Transverse colon (tissue), 4 donors: Measurements from ENCODE around the gene IL17F. TPM values are rescaled to one million over a fixed set of nuclear protein-coding genes. Genes with fewer than 3 reads are reported as not detected.

Experiments
- DNase-seq: peaks from one replicate; pipeline ENCODE4 v3.0.0-alpha.2; 2019
- H3K27ac ChIP-seq, 4 donors: fragments of 200-600 bp; sonication (generic); 2 replicates each; pipeline ENCODE4 v1.5.1; 2016 to 2018; ENCODE audit warnings: inconsistent platforms in 4 of 4
- H3K27me3 ChIP-seq: fragments of 200-600 bp; sonication (generic); 2 replicates; pipeline ENCODE4 v1.5.1; 2017; ENCODE audit warnings: inconsistent platforms
- H3K36me3 ChIP-seq, 4 donors: fragments of 200-600 bp; sonication (generic); 2 replicates each; pipeline ENCODE4 v1.5.1; 2017 to 2019; ENCODE audit warnings: inconsistent platforms in 4 of 4
- H3K4me1 ChIP-seq, 4 donors: fragments of 200-600 bp; sonication (generic); 2 replicates each; pipeline ENCODE4 v1.5.1; 2017 to 2020; ENCODE audit warnings: inconsistent platforms in 4 of 4
- H3K4me3 ChIP-seq, 4 donors: fragments of 200-600 bp; sonication (generic); 1 replicate in 1 of 4; 2 replicates in 3 of 4; pipeline versions ENCODE4 v1.5.1 to v1.6.1; 2017 to 2019; ENCODE audit warnings: inconsistent platforms in 4 of 4
- H3K9me3 ChIP-seq, 2 donors: fragments of 200-600 bp; sonication (generic); 2 replicates each; pipeline ENCODE4 v1.5.1; 2017 to 2019; ENCODE audit warnings: inconsistent platforms in 2 of 2
- CTCF ChIP-seq, 5 experiments: fragments of 200-600 bp in 3 of 5; fragments of 450-650 bp in 2 of 5; sonication (generic) in 3 of 5; IDR thresholded peaks; 1 replicate in 2 of 5; 2 replicates in 3 of 5; pipeline ENCODE4 v1.5.1; 2016 to 2017; ENCODE audit warnings: antibody characterized with exemption in 5 of 5, inconsistent platforms in 3 of 5, mild to moderate bottlenecking in 2 of 5, moderate library complexity in 1 of 5
- EP300 ChIP-seq: sonication (generic); formaldehyde crosslinking; IDR thresholded peaks from one replicate; pipeline ENCODE4 v1.6.1; 2017; ENCODE audit warnings: antibody characterized with exemption, low read depth
- POLR2A ChIP-seq: fragments of 450-650 bp; IDR thresholded peaks from one replicate; pipeline ENCODE4 v1.6.1; 2016; ENCODE audit warnings: antibody characterized with exemption, mild to moderate bottlenecking, moderate library complexity
- POLR2AphosphoS5 ChIP-seq, 3 donors: sonication (generic); formaldehyde crosslinking; IDR thresholded peaks; one replicate each; pipeline ENCODE4 v1.6.1; 2016; ENCODE audit warnings: antibody characterized with exemption in 3 of 3
- WGBS, 2 donors: methylation state at CpG; one replicate each; pipeline ENCODE4 v1.1.5; 2018; ENCODE audit warnings: low coverage in 1 of 2; 5-methylcytosine and 5-hydroxymethylcytosine counted together
- in situ Hi-C, 4 donors: fragments of 200-750 bp; cut with MboI; loops; one replicate each; pipeline versions ENCODE4 v1.15.0 to v1.15.1; 2017; ENCODE audit warnings: low sequenced_read_pairs in 3 of 4, low pct_ligation_motif_present in 1 of 4, low pct_unique_long_range_greater_than_20kb in 1 of 4
- intact Hi-C: fragments of 100-400 bp; cut with DNase I; formaldehyde crosslinking; loops from one replicate; pipeline ENCODE4 v1.15.1; 2023; ENCODE audit warnings: low total_unique reads
- total RNA-seq, 4 donors: library from RNA; depleted of rRNA; stranded (reverse); fragments of >200 nt; gene quantifications; one replicate each; pipeline ENCODE4 v1.1.0, GENCODE V29; 2016

Gene IL17F
- total RNA-seq, 4 donors from 2014 or later, result not detected

- no peaks in the 10 kb centered on the region for H3K36me3 ChIP-seq
- no peaks in the 10 kb centered on the region for H3K4me1 ChIP-seq
- 67% methylated on average over 2 of the region's 2 CpGs; no CpG with 5 or more reads in 1 of the 2 donors for WGBS, 2 donors
- no peak overlapping the region for H3K4me3 ChIP-seq
- H3K9me3 ChIP-seq, result no peaks in the 10 kb centered on the region
- DNase-seq, result no peak
- H3K27ac ChIP-seq, result no peak overlapping the region
- H3K27me3 ChIP-seq, result peaks cover 16% of the 10 kb centered on the region
- intact Hi-C loops (no loop called here), in situ Hi-C loops (no loop called here)
- TF ChIP-seq CTCF (IDR thresholded peaks at IDR 0.05), result no peak
- no peak for TF ChIP-seq POLR2A
- TF ChIP-seq EP300, result no peak
- no peak for TF ChIP-seq POLR2AphosphoS5 (IDR thresholded peaks at IDR 0.05)
These were observed 4.8 kb upstream of the IL17F start for GRCh38 chr6:52249078-52249477.

- in situ Hi-C loops (no loop called here), intact Hi-C loops (no loop called here)
- Histone ChIP-seq H3K4me1 (no peaks in the 10 kb centered on the region), H3K27me3 (no peaks in the 10 kb centered on the region), H3K4me3 (no peak overlapping the region), H3K9me3 (no peaks in the 10 kb centered on the region), H3K27ac (no peak overlapping the region), H3K36me3 (no peaks in the 10 kb centered on the region)
- no peak for TF ChIP-seq CTCF (IDR thresholded peaks at IDR 0.05)
- 71 to 100% methylated on average over 1 of the region's 1 CpG for WGBS, 2 donors
- no peak for DNase-seq
These were observed 1.1 kb upstream of the IL17F start for GRCh38 chr6:52245425-52245824.

- H3K36me3 ChIP-seq, result no peaks in the 10 kb centered on the region
- H3K4me3 ChIP-seq, result no peak overlapping the region
- no peaks in the 10 kb centered on the region for H3K4me1 ChIP-seq
- H3K9me3 ChIP-seq, result no peaks in the 10 kb centered on the region
- no peak overlapping the region for H3K27ac ChIP-seq
- intact Hi-C loops, result no loop called here
- WGBS, 2 donors, result 81% methylated on average over 4 of the region's 4 CpGs; no CpG with 5 or more reads in 1 of the 2 donors
- TF ChIP-seq POLR2A (no peak), EP300 (no peak), POLR2AphosphoS5 (IDR thresholded peaks at IDR 0.05) (no peak), CTCF (IDR thresholded peaks at IDR 0.05) (no peak)
- DNase-seq, result no peak
- in situ Hi-C loops, result no loop called here
- H3K27me3 ChIP-seq, result no peaks in the 10 kb centered on the region
These were observed 912 bp downstream of the IL17F start for GRCh38 chr6:52243282-52243893.

- Histone ChIP-seq H3K27me3 (no peaks in the 10 kb centered on the region), H3K4me1 (no peaks in the 10 kb centered on the region), H3K36me3 (no peaks in the 10 kb centered on the region), H3K4me3 (no peak overlapping the region), H3K27ac (no peak overlapping the region), H3K9me3 (no peaks in the 10 kb centered on the region)
- in situ Hi-C loops, result no loop called here
- intact Hi-C loops, result no loop called here
- no peak for TF ChIP-seq CTCF (IDR thresholded peaks at IDR 0.05)
- no peak for TF ChIP-seq POLR2A
- no peak for TF ChIP-seq POLR2AphosphoS5 (IDR thresholded peaks at IDR 0.05)
- no peak for TF ChIP-seq EP300
- 63 to 81% methylated on average over 2 of the region's 2 CpGs for WGBS, 2 donors
- DNase-seq, result no peak
These were observed 2.5 kb downstream of the IL17F start for GRCh38 chr6:52241819-52242218.
